GM20431 (cell line): ENCODE data around the gene FAM174C.
"Not testable (repeated sequence)": the region's sequence is repeated elsewhere in the genome, so short reads cannot be mapped to it uniquely, and the experiment has no call there.

ENCODE experiments used
- in situ Hi-C: fragments of 300-500 bp; cut with MseI, MboI; formaldehyde crosslinking; loops from one replicate; pipeline ENCODE4 v1.15.0; 2020; ENCODE audit warnings: low sequenced_read_pairs; ENCODE audit not compliant: unreplicated experiment

Gene FAM174C

GRCh38 chr19:1310853-1311180 lies 35.5 kb downstream of the FAM174C start:
- in situ Hi-C loops: no loop called here

- in situ Hi-C loops: no loop called here
Measured at GRCh38 chr19:1311543-1312091, 36.3 kb downstream of the FAM174C start.

- in situ Hi-C loops: no loop called here
Measured at GRCh38 chr19:1312767-1313694, 37.7 kb downstream of the FAM174C start.

GRCh38 chr19:1313695-1314613 lies 38.6 kb downstream of the FAM174C start:
- in situ Hi-C loops: no loop called here

- in situ Hi-C loops: no loop called here
Measured at GRCh38 chr19:1315470-1316166, 40.3 kb downstream of the FAM174C start.

GRCh38 chr19:1316466-1316865 lies 41.1 kb downstream of the FAM174C start:
- in situ Hi-C loops: no loop called here

GRCh38 chr19:1317274-1318003 lies 42.1 kb downstream of the FAM174C start:
- in situ Hi-C loops: no loop called here

- in situ Hi-C loops: no loop called here
Measured at GRCh38 chr19:1318678-1319471, 43.5 kb downstream of the FAM174C start.

GRCh38 chr19:1320282-1320650 lies 44.9 kb downstream of the FAM174C start:
- in situ Hi-C loops: not testable (repeated sequence)

GRCh38 chr19:1321539-1321938 lies 46.2 kb downstream of the FAM174C start:
- in situ Hi-C loops: no loop called here

GRCh38 chr19:1322198-1322981 lies 47.1 kb downstream of the FAM174C start:
- in situ Hi-C loops: no loop called here

- in situ Hi-C loops: no loop called here
Measured at GRCh38 chr19:1324249-1324805, 49.0 kb downstream of the FAM174C start.

- in situ Hi-C loops: no loop called here
Measured at GRCh38 chr19:1324806-1325567, 49.7 kb downstream of the FAM174C start.

GRCh38 chr19:1325568-1326294 lies 50.4 kb downstream of the FAM174C start:
- in situ Hi-C loops: no loop called here

- in situ Hi-C loops: no loop called here
Measured at GRCh38 chr19:1327125-1327524, 51.8 kb downstream of the FAM174C start.
